Astrocyte (in vitro differentiated cells and primary cell): ENCODE measurements around the gene PAK4.

ENCODE experiments used
- EZH2 ChIP-seq: IDR thresholded peaks from 2 replicates; pipeline ENCODE4 v1.6.1; 2012; ENCODE audit warnings: mild to moderate bottlenecking, low read length, inconsistent platforms; ENCODE audit not compliant: insufficient read depth
- TF ChIP-seq, protein P1 (sequence below): IDR thresholded peaks from 2 replicates; pipeline ENCODE4 v1.5.1; 2011; ENCODE audit warnings: low read depth, mild to moderate bottlenecking, inconsistent platforms, low read length, moderate library complexity; ENCODE audit not compliant: insufficient read depth

DNA sequence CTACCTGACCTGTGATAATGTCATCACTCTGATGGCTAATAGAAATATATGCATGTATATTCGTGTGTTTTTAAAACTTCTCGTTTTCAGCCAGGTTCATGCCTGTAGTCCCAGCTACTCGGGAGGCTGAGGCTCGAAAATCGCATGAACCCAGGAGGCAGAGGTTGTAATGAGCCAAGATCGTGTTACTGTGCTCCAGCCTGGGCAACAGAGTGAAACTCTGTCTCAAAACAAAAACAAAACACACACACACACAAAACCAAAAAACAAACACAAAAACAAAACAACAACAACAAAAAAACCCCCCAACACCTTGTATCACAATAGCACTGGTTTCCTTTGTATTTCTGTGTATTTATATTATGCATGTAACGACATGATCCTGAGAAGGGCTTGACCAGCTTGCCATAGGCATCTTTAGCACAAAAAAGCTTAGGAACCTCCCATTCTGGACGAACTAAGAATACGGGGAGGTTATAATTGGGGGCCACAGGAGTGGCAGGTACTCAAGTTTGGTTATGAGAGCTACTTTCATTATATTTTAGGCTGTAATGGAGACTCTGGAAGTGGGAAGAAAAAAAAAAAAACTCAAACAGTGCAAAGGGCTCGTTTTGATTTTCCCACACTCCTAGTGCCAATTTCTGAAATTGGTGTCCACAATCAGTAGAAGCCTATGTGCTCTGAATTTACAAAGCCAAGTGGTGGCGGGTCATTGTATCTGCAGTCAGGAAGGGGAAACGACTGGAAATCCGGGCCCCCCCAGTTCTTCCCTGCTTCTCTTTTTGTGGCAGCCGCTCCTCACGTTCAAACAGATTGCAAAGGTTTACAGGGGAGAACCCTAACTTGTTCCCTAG is 42.6 kb upstream of the PAK4 start:
- TF ChIP-seq, protein P1, sequence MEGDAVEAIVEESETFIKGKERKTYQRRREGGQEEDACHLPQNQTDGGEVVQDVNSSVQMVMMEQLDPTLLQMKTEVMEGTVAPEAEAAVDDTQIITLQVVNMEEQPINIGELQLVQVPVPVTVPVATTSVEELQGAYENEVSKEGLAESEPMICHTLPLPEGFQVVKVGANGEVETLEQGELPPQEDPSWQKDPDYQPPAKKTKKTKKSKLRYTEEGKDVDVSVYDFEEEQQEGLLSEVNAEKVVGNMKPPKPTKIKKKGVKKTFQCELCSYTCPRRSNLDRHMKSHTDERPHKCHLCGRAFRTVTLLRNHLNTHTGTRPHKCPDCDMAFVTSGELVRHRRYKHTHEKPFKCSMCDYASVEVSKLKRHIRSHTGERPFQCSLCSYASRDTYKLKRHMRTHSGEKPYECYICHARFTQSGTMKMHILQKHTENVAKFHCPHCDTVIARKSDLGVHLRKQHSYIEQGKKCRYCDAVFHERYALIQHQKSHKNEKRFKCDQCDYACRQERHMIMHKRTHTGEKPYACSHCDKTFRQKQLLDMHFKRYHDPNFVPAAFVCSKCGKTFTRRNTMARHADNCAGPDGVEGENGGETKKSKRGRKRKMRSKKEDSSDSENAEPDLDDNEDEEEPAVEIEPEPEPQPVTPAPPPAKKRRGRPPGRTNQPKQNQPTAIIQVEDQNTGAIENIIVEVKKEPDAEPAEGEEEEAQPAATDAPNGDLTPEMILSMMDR: no peak
- no peak for TF ChIP-seq EZH2
